ENCODE results near the gene CACNA2D1.
"Not testable (repeated sequence)": the region's sequence is repeated elsewhere in the genome, so short reads cannot be mapped to it uniquely, and the experiment has no call there.

Gene CACNA2D1

GRCh38 chr7:82389876-82390275 lies 53.7 kb downstream of the CACNA2D1 start:
- no peak overlapping the region for H3K4me3 ChIP-seq (replicated peaks; ENCODE audit: low read depth, low read length)
- no peak for DNase-seq (ENCODE audit: extremely low read depth, low read depth)
- no peak for TF ChIP-seq CTCF (IDR thresholded peaks at IDR 0.05; ENCODE audit: low read depth, low read length, missing control alignments)

GRCh38 chr7:82388138-82388537 lies 55.4 kb downstream of the CACNA2D1 start:
- TF ChIP-seq CTCF (IDR thresholded peaks at IDR 0.05; ENCODE audit: low read depth, low read length, missing control alignments), result no peak
- DNase-seq (ENCODE audit: extremely low read depth, low read depth), result no peak
- H3K4me3 ChIP-seq (replicated peaks; ENCODE audit: low read depth, low read length), result no peak overlapping the region

- DNase-seq (ENCODE audit: extremely low read depth, low read depth); H3K4me3 ChIP-seq (replicated peaks; ENCODE audit: low read depth, low read length): not testable (repeated sequence)
These were observed 57.0 kb downstream of the CACNA2D1 start for GRCh38 chr7:82386571-82386970.

- DNase-seq (ENCODE audit: extremely low read depth, low read depth), result no peak
- no peak overlapping the region for H3K4me3 ChIP-seq (replicated peaks; ENCODE audit: low read depth, low read length)
- TF ChIP-seq CTCF (IDR thresholded peaks at IDR 0.05; ENCODE audit: low read depth, low read length, missing control alignments), result no peak
These were observed 58.8 kb downstream of the CACNA2D1 start for GRCh38 chr7:82384779-82385178.

GRCh38 chr7:82384051-82384464 lies 59.5 kb downstream of the CACNA2D1 start:
- no peak for TF ChIP-seq CTCF (IDR thresholded peaks at IDR 0.05; ENCODE audit: low read depth, low read length, missing control alignments)
- no peak overlapping the region for H3K4me3 ChIP-seq (replicated peaks; ENCODE audit: low read depth, low read length)
- DNase-seq (ENCODE audit: extremely low read depth, low read depth), result no peak

GRCh38 chr7:82382276-82382675 lies 61.3 kb downstream of the CACNA2D1 start:
- DNase-seq (ENCODE audit: extremely low read depth, low read depth), result no peak
- no peak for TF ChIP-seq CTCF (IDR thresholded peaks at IDR 0.05; ENCODE audit: low read depth, low read length, missing control alignments)

GRCh38 chr7:82376739-82377138 lies 66.8 kb downstream of the CACNA2D1 start:
- H3K4me3 ChIP-seq (replicated peaks; ENCODE audit: low read depth, low read length), result no peak overlapping the region
- TF ChIP-seq CTCF (IDR thresholded peaks at IDR 0.05; ENCODE audit: low read depth, low read length, missing control alignments), result no peak
- no peak for DNase-seq (ENCODE audit: extremely low read depth, low read depth)

More at GRCh38 chr7:82382276-82382675, 61.3 kb downstream of the CACNA2D1 start:
- no peak overlapping the region for H3K4me3 ChIP-seq (replicated peaks; ENCODE audit: low read depth, low read length)
